Psoas muscle (tissue), 8 donors: Measurements from ENCODE around the gene CRAT. TPM values are rescaled to one million over a fixed set of nuclear protein-coding genes. Genes with fewer than 3 reads are reported as not detected.

Source experiments
- ATAC-seq, 4 donors: fragments of 200-7000 bp; cut with Tn5 transposase; one replicate each; pipeline ENCODE4 v1.9.1; 2020; ENCODE audit warnings: moderate library complexity in 3 of 4, mild to moderate bottlenecking in 2 of 4
- DNase-seq, 2 donors: peaks; one replicate each; pipeline ENCODE4 v3.0.0-alpha.2; 2020
- H3K27ac ChIP-seq: fragments of 200-600 bp; one replicate; pipeline ENCODE4 v1.8.0; 2022
- H3K27me3 ChIP-seq, 3 donors: fragments of 200-600 bp in 1 of 3; one replicate each; pipeline versions ENCODE4 v1.6.1 to v1.8.0; 2013 to 2022; ENCODE audit warnings: low read length in 2 of 3, mild to moderate bottlenecking in 2 of 3, moderate library complexity in 1 of 3; ENCODE audit not compliant: insufficient read depth in 3 of 3
- H3K36me3 ChIP-seq, 2 donors: fragments of 200-600 bp in 1 of 2; one replicate each; pipeline versions ENCODE4 v1.6.1 to v1.8.0; 2013 to 2022; ENCODE audit warnings: low read depth in 1 of 2, mild to moderate bottlenecking in 1 of 2, moderate library complexity in 1 of 2; ENCODE audit not compliant: insufficient read depth in 1 of 2
- H3K4me1 ChIP-seq: fragments of 200-600 bp; one replicate; pipeline ENCODE4 v1.8.0; 2022
- H3K4me3 ChIP-seq: fragments of 200-600 bp; one replicate; pipeline ENCODE4 v1.8.0; 2022; ENCODE audit warnings: mild to moderate bottlenecking
- H3K9me3 ChIP-seq: fragments of 200-600 bp; one replicate; pipeline ENCODE4 v1.8.0; 2022
- WGBS, 3 donors: extraction: QIAGEN DNeasy Blood & Tissue Kit; methylation state at CpG; one replicate each; pipeline versions ENCODE4 v1.1.6 to v1.1.7; 2013; 5-methylcytosine and 5-hydroxymethylcytosine counted together
- intact Hi-C, 2 donors: fragments of 100-400 bp; cut with DNase I; formaldehyde crosslinking; loops; one replicate each; pipeline versions ENCODE4 v1.11.0 to v1.14.2; 2022
- polyA plus RNA-seq, 3 donors: library from polyadenylated mRNA; stranded (reverse); fragments of 200-250 nt; gene quantifications; one replicate each; pipeline ENCODE4 v1.2.3, GENCODE V29; 2013
- total RNA-seq, 4 donors: library from RNA; stranded (reverse); fragmentation: NEBNext Ultra II Directional in 2 of 4; extraction: Animal tissue kit (Norgen Biotek cat#: 25700) in 2 of 4; gene quantifications; one replicate each; pipeline versions ENCODE4 v1.2.1 to v1.2.4, GENCODE V29; 2021 to 2023
- TF ChIP-seq, protein P1 (sequence below): fragments of 200-600 bp; IDR thresholded peaks from one replicate; pipeline ENCODE4 v1.8.0; 2022; ENCODE audit warnings: antibody characterized with exemption
- donor health status: healthy with polysubstance abuse.
- donor health status: DM: no; HTN: no; CAD: no; lungs with moderate emphysema.
- donor health status: Bipolar disorder and iron deficiency.
- donor health status: healthy.
- donor health status: DM: yes; HTN: yes; CAD: no.
- donor health status: DM: no; HTN: no; CAD: no.
- donor health status: DM: no; HTN: no; CAD: no.
- donor health status: DM: yes; HTN: yes; CAD: no.

The CRAT gene
- total and polyA plus RNA-seq, 7 donors = 88.7 to 229 (median 123) TPM

DNA sequence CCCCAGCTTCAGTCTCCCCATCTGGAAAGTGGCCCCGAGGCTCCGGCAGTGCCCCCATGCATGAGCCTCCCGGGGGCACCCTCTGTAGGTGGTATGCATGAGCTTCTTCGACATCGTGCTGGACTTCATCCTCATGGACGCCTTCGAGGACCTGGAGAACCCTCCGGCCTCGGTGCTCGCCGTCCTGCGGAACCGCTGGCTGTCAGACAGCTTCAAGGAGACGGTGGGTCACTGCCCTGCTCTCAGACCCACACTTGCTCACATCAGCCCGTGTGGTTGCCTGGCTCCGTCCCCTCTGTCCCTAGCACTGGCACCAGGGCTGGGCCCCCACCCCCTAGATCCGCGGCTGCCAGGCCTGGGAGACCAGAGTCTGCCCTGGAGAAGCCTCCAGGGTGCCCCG is 42.5 kb downstream of the CRAT start:
- Histone ChIP-seq H3K36me3 (peaks cover 3 to 62% of the 10 kb centered on the region in 2 donors), H3K4me3 (no peak overlapping the region), H3K9me3 (no peaks in the 10 kb centered on the region), H3K27ac (no peak overlapping the region), H3K4me1 (no peaks in the 10 kb centered on the region), H3K27me3 (no peaks in the 10 kb centered on the region)
- ATAC-seq (no peak), DNase-seq (no peak)
- intact Hi-C loops = no loop called here
- 91 to 94% (median 92%) methylated on average over 19 of the region's 19 CpGs for WGBS, 3 donors
- TF ChIP-seq, protein P1, sequence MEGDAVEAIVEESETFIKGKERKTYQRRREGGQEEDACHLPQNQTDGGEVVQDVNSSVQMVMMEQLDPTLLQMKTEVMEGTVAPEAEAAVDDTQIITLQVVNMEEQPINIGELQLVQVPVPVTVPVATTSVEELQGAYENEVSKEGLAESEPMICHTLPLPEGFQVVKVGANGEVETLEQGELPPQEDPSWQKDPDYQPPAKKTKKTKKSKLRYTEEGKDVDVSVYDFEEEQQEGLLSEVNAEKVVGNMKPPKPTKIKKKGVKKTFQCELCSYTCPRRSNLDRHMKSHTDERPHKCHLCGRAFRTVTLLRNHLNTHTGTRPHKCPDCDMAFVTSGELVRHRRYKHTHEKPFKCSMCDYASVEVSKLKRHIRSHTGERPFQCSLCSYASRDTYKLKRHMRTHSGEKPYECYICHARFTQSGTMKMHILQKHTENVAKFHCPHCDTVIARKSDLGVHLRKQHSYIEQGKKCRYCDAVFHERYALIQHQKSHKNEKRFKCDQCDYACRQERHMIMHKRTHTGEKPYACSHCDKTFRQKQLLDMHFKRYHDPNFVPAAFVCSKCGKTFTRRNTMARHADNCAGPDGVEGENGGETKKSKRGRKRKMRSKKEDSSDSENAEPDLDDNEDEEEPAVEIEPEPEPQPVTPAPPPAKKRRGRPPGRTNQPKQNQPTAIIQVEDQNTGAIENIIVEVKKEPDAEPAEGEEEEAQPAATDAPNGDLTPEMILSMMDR = no peak

DNA sequence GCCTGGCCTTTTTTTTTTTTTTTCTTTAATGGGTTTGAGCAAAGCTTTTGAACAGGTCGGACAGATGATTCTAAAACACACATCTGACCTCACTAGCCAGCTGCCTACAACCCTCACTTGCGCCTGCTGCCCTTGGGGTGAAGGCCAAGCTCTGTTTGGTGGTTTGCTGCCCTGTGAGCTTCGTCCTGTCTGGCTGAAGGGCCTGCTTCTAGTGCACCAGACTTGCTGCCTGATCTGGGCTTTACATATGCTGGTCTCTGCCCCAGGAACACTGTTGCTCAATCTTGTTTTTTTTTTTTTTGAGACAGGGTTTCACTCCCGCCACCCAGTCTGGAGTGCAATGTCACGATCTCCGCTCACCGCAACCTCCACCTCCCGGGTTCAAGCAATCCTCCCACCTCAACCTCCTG is 46.1 kb downstream of the CRAT start:
- H3K4me1 ChIP-seq = no peaks in the 10 kb centered on the region
- intact Hi-C loops = no loop called here

DNA sequence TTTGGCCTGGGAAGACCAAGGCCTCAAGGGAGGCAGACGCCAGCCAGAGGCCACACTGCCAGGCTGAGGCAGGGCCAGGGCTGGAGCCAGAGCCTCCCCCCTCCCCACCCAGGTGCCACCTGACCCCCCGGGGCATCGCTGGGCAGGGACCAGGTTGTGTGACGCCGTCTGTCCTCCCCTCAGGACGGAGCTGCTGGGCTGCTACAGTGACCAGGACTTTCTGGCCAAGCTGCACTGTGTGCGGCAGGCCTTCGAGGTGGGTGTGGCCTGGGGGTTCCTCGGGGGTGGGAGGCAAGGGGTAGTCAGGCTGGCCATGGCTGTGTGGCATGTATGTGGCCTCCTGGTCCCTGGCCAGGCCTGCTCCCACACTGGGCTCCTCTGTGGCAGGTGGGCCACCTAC is 47.5 kb downstream of the CRAT start:
- Histone ChIP-seq H3K27me3 (no peaks in the 10 kb centered on the region), H3K4me3 (no peak overlapping the region), H3K36me3 (peaks cover 3 to 85% of the 10 kb centered on the region in 2 donors), H3K4me1 (no peaks in the 10 kb centered on the region), H3K9me3 (no peaks in the 10 kb centered on the region), H3K27ac (no peak overlapping the region)
- WGBS, 3 donors = 78 to 85% (median 78%) methylated on average over 7 to 9 of the region's 9 CpGs
- no peak for DNase-seq
- intact Hi-C loops = no loop called here
- TF ChIP-seq, protein P1 = no peak
- no peak for ATAC-seq

More for the DNA sequence above, 46.1 kb downstream of the CRAT start:
- ATAC-seq (no peak), DNase-seq (no peak)
- H3K4me3 ChIP-seq = no peak overlapping the region
- TF ChIP-seq, protein P1 = no peak
- no peaks in the 10 kb centered on the region for H3K27me3 ChIP-seq
- H3K36me3 ChIP-seq = peaks cover 3 to 91% of the 10 kb centered on the region in 2 donors
- WGBS, 3 donors = 96 to 98% (median 97%) methylated on average over 8 of the region's 8 CpGs
- no peaks in the 10 kb centered on the region for H3K9me3 ChIP-seq
- no peak overlapping the region for H3K27ac ChIP-seq

DNA sequence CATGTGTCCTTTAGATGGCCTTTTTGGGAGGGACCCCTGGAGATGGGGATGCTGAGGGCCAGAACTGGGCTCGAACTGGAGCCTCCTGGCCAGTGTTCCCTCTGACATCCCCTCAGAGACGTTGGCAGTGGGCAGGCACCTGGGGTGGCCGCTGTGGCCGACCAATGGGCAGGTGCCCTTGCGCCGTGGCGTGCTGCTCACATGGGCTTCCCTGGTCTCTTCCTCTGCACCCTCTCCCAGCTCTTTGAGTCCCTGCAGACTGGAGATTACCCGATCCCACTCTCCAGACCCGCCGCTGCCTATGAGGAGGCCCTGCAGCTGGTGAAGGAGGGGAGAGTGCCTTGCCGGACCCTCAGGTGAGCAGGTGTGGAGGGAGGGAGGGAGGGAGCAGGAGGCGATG is 49.6 kb downstream of the CRAT start:
- Histone ChIP-seq H3K36me3 (peaks cover 0 to 87% of the 10 kb centered on the region in 2 donors), H3K9me3 (no peaks in the 10 kb centered on the region), H3K4me1 (no peaks in the 10 kb centered on the region), H3K27ac (no peak overlapping the region), H3K4me3 (no peak overlapping the region), H3K27me3 (no peaks in the 10 kb centered on the region)
- DNase-seq = no peak
- no peak for ATAC-seq
- 93 to 96% (median 94%) methylated on average over 9 to 12 of the region's 12 CpGs for WGBS, 3 donors
- intact Hi-C loops = no loop called here
- TF ChIP-seq, protein P1 = no peak
